Gastroesophageal sphincter (tissue), 3 donors: ENCODE measurements around the gene CCNO.

ENCODE experiments used
- CTCF ChIP-seq, 4 experiments: fragments of 200-600 bp in 2 of 4; fragments of 450-650 bp in 2 of 4; sonication (generic) in 1 of 4; IDR thresholded peaks; one replicate each; pipeline ENCODE4 v1.5.1; 2017 to 2019; ENCODE audit warnings: antibody characterized with exemption in 4 of 4, mild to moderate bottlenecking in 2 of 4, moderate library complexity in 2 of 4
- POLR2AphosphoS5 ChIP-seq: sonication (generic); formaldehyde crosslinking; IDR thresholded peaks from one replicate; pipeline ENCODE4 v1.6.1; 2017; ENCODE audit warnings: antibody characterized with exemption

DNA sequence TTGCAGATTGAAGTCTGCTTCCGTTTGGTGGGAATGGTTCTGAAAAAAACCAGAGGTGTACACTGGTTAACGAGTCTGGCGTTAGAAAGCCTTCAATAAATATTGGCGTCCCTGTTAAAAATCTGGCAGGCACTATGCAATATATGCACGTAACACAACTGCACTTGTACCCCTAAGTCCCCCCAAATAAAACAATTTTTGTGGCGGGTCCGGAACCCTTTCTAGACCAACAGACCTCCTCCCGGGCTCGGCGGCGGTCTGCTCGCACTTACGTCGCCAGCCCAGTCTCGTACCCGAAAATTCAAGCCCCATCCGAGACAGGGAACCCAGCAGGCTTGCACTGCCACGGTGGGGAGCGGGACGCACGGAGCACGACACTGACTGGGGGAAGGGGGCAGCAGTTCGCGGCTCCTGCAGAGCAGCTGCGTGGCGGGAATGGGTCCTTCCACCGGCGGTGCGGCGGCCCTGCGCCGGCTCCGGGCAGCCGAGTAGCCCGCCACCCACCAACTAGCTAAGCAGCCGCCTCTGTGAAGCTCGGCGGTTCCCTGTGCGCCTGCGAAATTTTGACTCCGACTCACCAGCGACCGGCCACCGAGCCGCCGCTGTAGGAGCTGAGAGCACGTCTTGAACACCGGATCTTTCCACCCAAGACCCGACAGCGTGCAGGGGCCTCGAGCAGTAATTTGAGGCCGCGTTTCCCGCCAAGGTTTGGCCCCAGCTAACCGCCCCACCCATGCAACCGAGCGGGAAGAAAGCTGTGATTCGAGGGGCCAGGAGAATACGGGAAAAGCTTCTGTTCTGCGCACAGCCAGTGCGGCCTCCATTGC, 10.2 kb downstream of the CCNO start:
- no peak for TF ChIP-seq CTCF (IDR thresholded peaks at IDR 0.05)
- TF ChIP-seq POLR2AphosphoS5, result no peak
